Left ventricle myocardium superior (tissue), 1 donor: ENCODE measurements around the gene CCNY. TPM values are rescaled to one million over a fixed set of nuclear protein-coding genes. Genes with fewer than 3 reads are reported as not detected.
"Not testable (repeated sequence)": the region's sequence is repeated elsewhere in the genome, so short reads cannot be mapped to it uniquely, and the experiment has no call there.

ENCODE experiments used
- ATAC-seq: fragments of 200-7000 bp; cut with Tn5 transposase; one replicate; pipeline ENCODE4 v1.9.1; 2020; ENCODE audit warnings: mild to moderate bottlenecking, moderate library complexity
- DNase-seq: peaks from one replicate; pipeline ENCODE4 v3.0.0-alpha.2; 2020
- intact Hi-C: fragments of 100-400 bp; cut with micrococcal nuclease; formaldehyde crosslinking; loops from one replicate; pipeline ENCODE4 v1.11.0; 2022
- long read RNA-seq: library from polyadenylated mRNA; unstranded; transcript quantifications from one replicate; pipeline ENCODE4 v2.0.0, GENCODE V29; 2021
- total RNA-seq: library from RNA; stranded (reverse); fragmentation: NEBNext Ultra II Directional; extraction: Animal tissue kit (Norgen Biotek cat#: 25700); gene quantifications from one replicate; pipeline ENCODE4 v1.2.1, GENCODE V29; 2021
- donor health status: DM: no; HTN: yes; CAD: no; lungs with severe emphysema.

The CCNY gene
- 94.4 TPM for total RNA-seq
- long read RNA-seq, full-length matches to known transcripts, result 290 of 339 reads
- long read RNA-seq, partial matches to known transcripts, result 18 of 339 reads
- long read RNA-seq, other reads (novel, unspliced or antisense), result 31 of 339 reads

GRCh38 chr10:35336084-35336831 is at the start of gene CCNY:
Gene CCNY, plus strand, starts transcription at chr10:35336509. Its CDS starts 545 bp downstream, at chr10:35337054.
- ATAC-seq, result peak; percentile 92
- DNase-seq, result peak; percentile 90
- intact Hi-C loops, result loop anchor here (5.0 kb wide), 1 partner anchor 226 kb away; no protein-coding TSS in a partner anchor

- intact Hi-C loops, result no loop called here
- no peak for ATAC-seq
- no peak for DNase-seq
Measured at GRCh38 chr10:35289198-35289597, 47.1 kb upstream of the CCNY start.

DNA sequence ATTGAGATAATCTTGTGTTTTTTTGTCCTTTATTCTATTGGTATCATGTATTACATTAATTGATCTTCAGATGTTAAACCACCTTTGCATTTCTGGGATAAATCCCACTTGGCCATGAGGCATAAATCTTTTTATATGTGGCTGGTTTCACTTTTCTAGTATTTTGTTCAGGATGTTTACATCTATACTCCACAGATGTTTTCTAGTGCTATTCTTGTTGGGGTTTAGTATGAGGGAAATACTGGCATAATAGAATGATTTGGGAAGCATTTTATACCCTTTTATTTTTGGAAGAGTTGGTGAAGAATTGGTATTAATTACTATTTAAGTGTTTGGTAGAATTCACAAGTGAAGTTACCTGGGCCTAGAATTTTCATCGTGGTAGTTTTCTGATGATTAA is 41.8 kb upstream of the CCNY start:
- ATAC-seq (no peak), DNase-seq (no peak)
- intact Hi-C loops, result no loop called here

GRCh38 chr10:35299016-35299415 is 37.3 kb upstream of the CCNY start:
- DNase-seq (no peak), ATAC-seq (no peak)
- intact Hi-C loops, result no loop called here

DNA sequence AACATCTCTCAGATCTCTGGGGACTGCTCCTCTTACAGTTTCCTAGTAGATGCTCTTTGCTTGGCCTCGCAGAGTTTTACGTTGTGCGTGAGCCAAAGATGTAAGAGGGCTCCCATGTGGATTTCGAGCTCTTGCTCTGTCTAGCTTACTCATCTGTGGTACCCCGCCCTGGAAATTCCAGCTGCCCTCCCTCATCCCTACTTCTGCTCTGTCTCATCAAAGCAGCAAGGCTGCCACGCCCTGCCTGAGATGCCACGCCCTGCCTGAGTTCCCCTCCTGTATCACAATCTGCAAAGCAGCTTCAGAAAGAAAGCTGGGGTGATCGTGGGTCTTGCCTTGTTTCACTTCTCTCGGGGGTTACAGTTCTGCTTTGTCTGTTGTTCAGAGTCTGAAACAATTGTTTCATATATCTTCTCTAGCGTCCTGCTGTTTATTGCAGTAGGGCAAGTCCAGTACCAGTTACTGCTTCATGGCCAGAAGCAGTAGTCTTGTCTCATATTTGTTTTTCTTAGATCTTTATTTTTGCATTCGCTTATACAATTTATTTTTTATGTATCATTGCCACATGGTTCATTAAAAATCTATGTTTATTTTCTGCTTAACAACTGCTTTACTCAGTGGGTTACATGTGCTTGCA is 36.1 kb upstream of the CCNY start:
- peak; percentile 41 for DNase-seq
- intact Hi-C loops, result no loop called here
- peak; percentile 50 for ATAC-seq

GRCh38 chr10:35304649-35305048 is 31.7 kb upstream of the CCNY start:
- no peak for DNase-seq
- no peak for ATAC-seq
- intact Hi-C loops, result no loop called here

GRCh38 chr10:35306852-35307251 is 29.5 kb upstream of the CCNY start:
- intact Hi-C loops, result no loop called here
- ATAC-seq, result no peak

GRCh38 chr10:35307297-35307696 is 29.0 kb upstream of the CCNY start:
- DNase-seq (no peak), ATAC-seq (no peak)
- intact Hi-C loops, result no loop called here

More at GRCh38 chr10:35306852-35307251, 29.5 kb upstream of the CCNY start:
- no peak for DNase-seq

DNA sequence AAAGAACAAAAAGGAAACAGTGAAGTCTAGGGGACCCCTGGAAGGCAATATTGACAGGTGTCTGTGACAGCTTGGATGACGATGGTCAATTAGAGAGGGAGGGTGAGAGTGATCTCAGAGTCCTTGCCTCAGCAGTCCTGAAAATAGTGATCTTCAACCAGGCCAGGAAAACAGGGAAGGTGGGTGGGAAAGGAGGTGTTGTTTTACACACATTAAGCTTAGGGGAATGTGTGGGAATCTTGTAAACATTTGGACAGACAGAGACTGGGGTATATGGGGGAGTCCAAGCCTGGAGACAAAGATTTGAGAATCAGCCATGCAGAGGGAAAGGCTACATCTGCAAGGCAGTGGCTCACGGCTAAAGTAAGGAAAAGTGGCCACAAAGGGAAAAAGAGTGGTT is 27.5 kb upstream of the CCNY start:
- intact Hi-C loops, result no loop called here
- DNase-seq (no peak), ATAC-seq (no peak)

- intact Hi-C loops, DNase-seq, ATAC-seq: not testable (repeated sequence)
Measured at GRCh38 chr10:35314142-35314541, 22.2 kb upstream of the CCNY start.

- intact Hi-C loops, DNase-seq, ATAC-seq: not testable (repeated sequence)
Measured at GRCh38 chr10:35315235-35315634, 21.1 kb upstream of the CCNY start.

- ATAC-seq, result no peak
- DNase-seq, result no peak
- intact Hi-C loops, result no loop called here
Measured at GRCh38 chr10:35316218-35316967, 19.9 kb upstream of the CCNY start.

GRCh38 chr10:35318551-35318950 is 17.8 kb upstream of the CCNY start:
- ATAC-seq (no peak), DNase-seq (no peak)
- intact Hi-C loops, result no loop called here

DNA sequence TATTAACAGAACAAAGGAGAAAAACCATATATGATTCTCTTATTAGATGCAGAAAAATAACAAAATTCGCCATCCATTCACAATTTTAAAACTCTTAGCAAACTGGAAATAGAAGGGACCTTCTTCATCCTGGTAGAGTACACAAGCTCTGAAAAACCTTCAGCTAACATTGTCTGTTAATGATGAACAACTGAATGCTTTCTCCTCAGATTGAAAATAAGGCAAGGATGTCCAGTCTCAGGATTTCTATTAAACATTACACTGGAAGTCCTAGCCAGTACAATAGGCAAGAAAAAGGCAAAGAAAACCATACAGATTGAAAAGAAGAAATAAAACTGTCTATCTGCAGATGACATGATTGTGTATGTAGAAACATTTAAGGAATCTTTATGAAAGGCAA is 16.0 kb upstream of the CCNY start:
- ATAC-seq (no peak), DNase-seq (no peak)
- intact Hi-C loops, result no loop called here

DNA sequence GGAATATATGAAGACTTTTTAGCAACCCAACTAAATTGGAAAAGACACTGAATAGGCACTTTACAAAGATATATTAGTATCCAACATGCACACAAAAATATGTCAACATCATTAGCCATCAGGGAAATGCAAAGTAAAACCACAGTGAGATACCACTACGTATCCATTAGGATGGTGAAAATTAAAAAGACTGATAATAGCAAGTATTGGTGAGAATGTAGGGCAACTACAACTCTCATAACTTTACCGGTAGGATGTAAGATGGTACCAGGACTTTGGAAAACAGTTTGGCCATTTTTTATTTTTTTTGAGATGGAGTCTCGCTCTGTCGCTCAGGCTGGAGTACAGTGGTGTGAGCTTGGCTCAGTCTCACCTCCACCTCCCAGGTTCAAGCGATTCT is 13.7 kb upstream of the CCNY start:
- intact Hi-C loops, result no loop called here
- DNase-seq (no peak), ATAC-seq (no peak)

DNA sequence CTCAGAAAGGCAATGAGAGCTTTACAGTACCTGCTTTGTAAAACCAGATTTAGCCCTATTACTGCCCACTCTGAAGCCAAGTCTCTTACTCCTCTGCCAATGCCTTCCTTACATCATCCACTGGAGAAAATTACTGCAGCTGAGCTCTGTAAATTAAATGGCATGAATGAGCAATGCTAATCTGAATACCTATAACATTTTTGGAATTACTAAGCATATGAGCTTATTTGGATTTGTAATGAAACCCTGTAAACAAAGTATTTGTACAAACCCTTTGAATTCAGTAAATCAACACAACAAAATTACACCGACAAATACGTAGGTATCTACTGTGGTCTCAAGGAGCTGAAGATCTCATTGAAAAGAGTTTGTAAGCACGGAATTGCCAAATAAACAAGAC is 12.1 kb upstream of the CCNY start:
- intact Hi-C loops, result no loop called here
- ATAC-seq, result no peak
- no peak for DNase-seq

DNA sequence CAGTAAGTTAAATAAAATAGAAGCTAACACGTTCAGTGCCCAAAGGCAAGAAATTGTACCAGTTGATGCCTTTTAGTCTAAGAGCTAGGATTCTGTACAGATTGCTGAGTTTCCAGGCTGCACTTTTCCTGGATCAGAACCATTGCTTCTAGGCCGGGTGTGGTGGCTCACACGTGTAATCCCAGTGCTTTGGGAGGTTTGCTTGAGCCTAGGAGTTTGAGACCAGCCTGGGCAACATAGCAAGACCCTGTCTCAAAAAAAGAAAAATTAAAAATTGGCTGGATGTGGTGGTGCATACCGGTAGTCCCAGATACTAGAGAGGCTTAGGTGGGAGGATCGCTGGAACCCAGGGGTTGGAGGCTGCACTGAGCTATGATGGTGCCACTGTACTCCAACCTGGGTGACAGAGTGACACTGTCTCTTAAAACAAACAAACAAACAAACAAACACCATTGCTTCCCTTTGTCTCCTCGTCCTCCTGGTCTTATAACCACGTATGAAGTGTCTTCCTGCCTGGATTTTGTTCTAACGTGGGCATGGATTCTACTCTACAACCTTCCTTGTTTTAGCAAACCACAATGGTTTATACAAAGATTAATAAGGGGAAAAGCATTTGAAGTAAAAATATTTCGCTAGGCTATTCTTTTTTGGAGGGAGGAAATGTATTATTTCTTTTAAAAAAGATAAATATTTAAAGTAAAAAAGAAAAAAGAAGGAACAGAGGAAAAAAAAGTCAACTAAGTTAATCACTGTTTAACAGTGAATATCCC is 9.7 kb upstream of the CCNY start:
- DNase-seq, result no peak
- intact Hi-C loops, result no loop called here
- no peak for ATAC-seq

- no peak for DNase-seq
- peak; percentile 46 for ATAC-seq
- intact Hi-C loops, result no loop called here
Measured at GRCh38 chr10:35327790-35328403, 8.4 kb upstream of the CCNY start.
